K562 (cell line): ENCODE results near the gene TNFAIP3. TPM values are rescaled to one million over a fixed set of nuclear protein-coding genes. Genes with fewer than 3 reads are reported as not detected.

ENCODE experiments used
- ADNP ChIP-seq: fragments of 200-800 bp; sonication (Bioruptor generic); IDR thresholded peaks from 2 replicates; pipeline ENCODE4 v1.6.1; 2016; ENCODE audit warnings: missing genetic modification characterization, missing compliant biosample characterization
- CBX2 ChIP-seq: fragments of 200-600 bp; sonication (generic); IDR thresholded peaks from one replicate; pipeline ENCODE4 v1.6.1; 2012; ENCODE audit warnings: mild to moderate bottlenecking, low read length, inconsistent platforms; ENCODE audit not compliant: insufficient read depth, poor library complexity, severe bottlenecking
- DPF2 ChIP-seq: fragments of 450-650 bp; IDR thresholded peaks from 2 replicates; pipeline ENCODE4 v1.6.1; 2016
- EP300 ChIP-seq: IDR thresholded peaks from 2 replicates; pipeline ENCODE4 v1.6.1; 2012; ENCODE audit warnings: low read length, improper control_type of control experiment
- MEF2D ChIP-seq: conservative IDR thresholded peaks from 2 replicates; pipeline ENCODE4 v1.6.1; 2016; ENCODE audit warnings: low read depth, missing genetic modification characterization, missing compliant biosample characterization
- MITF ChIP-seq: IDR thresholded peaks from 2 replicates; pipeline ENCODE4 v1.6.1; 2014; ENCODE audit warnings: antibody characterized with exemption
- RAD51 ChIP-seq: fragments of 450-650 bp; IDR thresholded peaks from 2 replicates; pipeline ENCODE4 v1.7.1; 2016; ENCODE audit warnings: low read depth, mild to moderate bottlenecking, borderline replicate concordance
- RBM39 ChIP-seq: fragments of 200-400 bp; formaldehyde crosslinking; optimal IDR thresholded peaks from 2 replicates; pipeline ENCODE3; 2018; ENCODE audit warnings: low read depth, low read length
- RCOR1 ChIP-seq, 2 experiments: IDR thresholded peaks; 2 replicates each; pipeline ENCODE4 v1.6.1; 2012; ENCODE audit warnings: low read depth in 2 of 2, low read length in 2 of 2, borderline replicate concordance in 1 of 2, improper control_type of control experiment in 1 of 2
- SIN3B ChIP-seq: fragments of 450-650 bp; IDR thresholded peaks from 2 replicates; pipeline ENCODE4 v1.6.1; 2017; ENCODE audit warnings: low read depth, mild to moderate bottlenecking, moderate library complexity
- ZBTB8A ChIP-seq: fragments of 450-650 bp; IDR thresholded peaks from 2 replicates; pipeline ENCODE4 v1.6.1; 2018; ENCODE audit warnings: mild to moderate bottlenecking, moderate library complexity; ENCODE audit not compliant: partially characterized antibody
- ZNF174 ChIP-seq: fragments of 250-450 bp; sonication (Bioruptor Pico); IDR thresholded peaks from 2 replicates; pipeline ENCODE4 v1.4.0; 2020; ENCODE audit warnings: mild to moderate bottlenecking
- ZNF512 ChIP-seq: IDR thresholded peaks from 2 replicates; pipeline ENCODE4 v1.6.1; 2016; ENCODE audit warnings: missing genetic modification characterization, missing compliant biosample characterization
- ZNF644 ChIP-seq: fragments of 200-800 bp; sonication (Bioruptor generic); IDR thresholded peaks from 2 replicates; pipeline ENCODE4 v1.6.1; 2016; ENCODE audit warnings: low read depth, missing genetic modification characterization, missing compliant biosample characterization
- polyA plus RNA-seq, 8 experiments: library from polyadenylated mRNA; depleted of rRNA in 4 of 8; stranded (reverse) in 5 of 8; unstranded in 3 of 8; fragments of >200 nt; fragmentation: Nextera tagmentation in 2 of 8; fragmentation: Illumina TruSeq in 1 of 8; extraction: Ambion mirVana in 2 of 8; extraction: Trizol in 1 of 8; gene quantifications; 2 replicates each; pipeline versions ENCODE4 v1.2.1 to v1.2.3, GENCODE V29; 2011 to 2014; ENCODE audit warnings: inconsistent platforms in 1 of 8, missing spikeins in 1 of 8
- total RNA-seq, 7 experiments: library from RNA; depleted of rRNA in 6 of 7; stranded (reverse); fragments of >200 nt in 6 of 7; fragmentation: Illumina TruSeq in 2 of 7; extraction: Trizol in 2 of 7; gene quantifications; 2 replicates each; pipeline versions ENCODE4 v1.2.1 to v1.2.3, GENCODE V29; 2011 to 2021; ENCODE audit warnings: low replicate concordance in 1 of 7
- TF ChIP-seq, protein P1 (sequence below): fragments of 450-650 bp; IDR thresholded peaks from 2 replicates; pipeline ENCODE4 v1.6.1; 2016; ENCODE audit warnings: low read depth
- TF ChIP-seq, protein P2 (sequence below): sonication (generic); formaldehyde crosslinking; IDR thresholded peaks from 2 replicates; pipeline ENCODE4 v1.8.0; 2022; ENCODE audit warnings: missing genetic modification reagents, mild to moderate bottlenecking, borderline replicate concordance

TNFAIP3 gene
- total and polyA plus RNA-seq, 9 of the 15 experiments (the other 6 are each of a cell fraction or from before 2014, with no cell fraction given): 0.79 to 17.0 (median 6.4) TPM

- TF ChIP-seq, protein P1, sequence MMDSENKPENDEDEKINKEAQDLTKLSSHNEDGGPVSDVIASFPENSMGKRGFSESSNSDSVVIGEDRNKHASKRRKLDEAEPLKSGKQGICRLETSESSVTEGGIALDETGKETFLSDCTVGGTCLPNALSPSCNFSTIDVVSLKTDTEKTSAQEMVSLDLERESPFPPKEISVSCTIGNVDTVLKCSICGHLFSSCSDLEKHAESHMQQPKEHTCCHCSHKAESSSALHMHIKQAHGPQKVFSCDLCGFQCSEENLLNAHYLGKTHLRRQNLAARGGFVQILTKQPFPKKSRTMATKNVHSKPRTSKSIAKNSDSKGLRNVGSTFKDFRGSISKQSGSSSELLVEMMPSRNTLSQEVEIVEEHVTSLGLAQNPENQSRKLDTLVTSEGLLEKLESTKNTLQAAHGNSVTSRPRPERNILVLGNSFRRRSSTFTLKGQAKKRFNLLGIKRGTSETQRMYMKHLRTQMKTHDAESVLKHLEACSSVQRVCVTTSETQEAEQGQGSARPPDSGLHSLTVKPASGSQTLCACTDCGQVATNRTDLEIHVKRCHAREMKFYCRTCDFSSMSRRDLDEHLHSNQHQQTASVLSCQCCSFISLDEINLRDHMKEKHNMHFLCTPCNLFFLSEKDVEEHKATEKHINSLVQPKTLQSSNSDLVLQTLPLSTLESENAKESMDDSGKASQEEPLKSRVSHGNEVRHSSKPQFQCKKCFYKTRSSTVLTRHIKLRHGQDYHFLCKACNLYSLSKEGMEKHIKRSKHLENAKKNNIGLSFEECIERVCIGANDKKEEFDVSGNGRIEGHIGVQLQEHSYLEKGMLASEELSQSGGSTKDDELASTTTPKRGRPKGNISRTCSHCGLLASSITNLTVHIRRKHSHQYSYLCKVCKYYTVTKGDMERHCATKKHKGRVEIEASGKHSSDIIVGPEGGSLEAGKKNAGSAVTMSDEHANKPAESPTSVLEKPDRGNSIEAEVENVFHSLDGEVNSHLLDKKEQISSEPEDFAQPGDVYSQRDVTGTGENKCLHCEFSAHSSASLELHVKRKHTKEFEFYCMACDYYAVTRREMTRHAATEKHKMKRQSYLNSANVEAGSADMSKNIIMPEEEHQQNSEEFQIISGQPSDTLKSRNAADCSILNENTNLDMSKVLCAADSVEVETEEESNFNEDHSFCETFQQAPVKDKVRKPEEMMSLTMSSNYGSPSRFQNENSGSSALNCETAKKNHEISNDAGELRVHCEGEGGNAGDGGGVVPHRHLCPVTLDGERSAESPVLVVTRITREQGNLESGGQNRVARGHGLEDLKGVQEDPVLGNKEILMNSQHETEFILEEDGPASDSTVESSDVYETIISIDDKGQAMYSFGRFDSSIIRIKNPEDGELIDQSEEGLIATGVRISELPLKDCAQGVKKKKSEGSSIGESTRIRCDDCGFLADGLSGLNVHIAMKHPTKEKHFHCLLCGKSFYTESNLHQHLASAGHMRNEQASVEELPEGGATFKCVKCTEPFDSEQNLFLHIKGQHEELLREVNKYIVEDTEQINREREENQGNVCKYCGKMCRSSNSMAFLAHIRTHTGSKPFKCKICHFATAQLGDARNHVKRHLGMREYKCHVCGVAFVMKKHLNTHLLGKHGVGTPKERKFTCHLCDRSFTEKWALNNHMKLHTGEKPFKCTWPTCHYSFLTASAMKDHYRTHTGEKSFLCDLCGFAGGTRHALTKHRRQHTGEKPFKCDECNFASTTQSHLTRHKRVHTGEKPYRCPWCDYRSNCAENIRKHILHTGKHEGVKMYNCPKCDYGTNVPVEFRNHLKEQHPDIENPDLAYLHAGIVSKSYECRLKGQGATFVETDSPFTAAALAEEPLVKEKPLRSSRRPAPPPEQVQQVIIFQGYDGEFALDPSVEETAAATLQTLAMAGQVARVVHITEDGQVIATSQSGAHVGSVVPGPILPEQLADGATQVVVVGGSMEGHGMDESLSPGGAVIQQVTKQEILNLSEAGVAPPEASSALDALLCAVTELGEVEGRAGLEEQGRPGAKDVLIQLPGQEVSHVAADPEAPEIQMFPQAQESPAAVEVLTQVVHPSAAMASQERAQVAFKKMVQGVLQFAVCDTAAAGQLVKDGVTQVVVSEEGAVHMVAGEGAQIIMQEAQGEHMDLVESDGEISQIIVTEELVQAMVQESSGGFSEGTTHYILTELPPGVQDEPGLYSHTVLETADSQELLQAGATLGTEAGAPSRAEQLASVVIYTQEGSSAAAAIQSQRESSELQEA: no peak
- no peak for TF ChIP-seq DPF2
- TF ChIP-seq ZNF512 (tag): peak; percentile 87; the same call in 1 of the 2 replicates
- TF ChIP-seq EP300: peak; percentile 19; the same call in 1 of the 2 replicates
- no peak for TF ChIP-seq ZNF644
- no peak for TF ChIP-seq ADNP (tag)
- no peak for TF ChIP-seq ZNF174 (CRISPR knock-in tag)
- no peak for TF ChIP-seq RAD51
- no peak for TF ChIP-seq MITF
- no peak for TF ChIP-seq RCOR1 (IDR thresholded peaks at IDR 0.05; ENCODE audit: borderline replicate concordance in 1 of 2, low read depth in 2 of 2, low read length in 2 of 2)
- no peak for TF ChIP-seq SIN3B
- TF ChIP-seq, protein P2, sequence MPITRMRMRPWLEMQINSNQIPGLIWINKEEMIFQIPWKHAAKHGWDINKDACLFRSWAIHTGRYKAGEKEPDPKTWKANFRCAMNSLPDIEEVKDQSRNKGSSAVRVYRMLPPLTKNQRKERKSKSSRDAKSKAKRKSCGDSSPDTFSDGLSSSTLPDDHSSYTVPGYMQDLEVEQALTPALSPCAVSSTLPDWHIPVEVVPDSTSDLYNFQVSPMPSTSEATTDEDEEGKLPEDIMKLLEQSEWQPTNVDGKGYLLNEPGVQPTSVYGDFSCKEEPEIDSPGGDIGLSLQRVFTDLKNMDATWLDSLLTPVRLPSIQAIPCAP (CRISPR knock-in tag): 0 out of 2 replicates have a peak, but pooled peaks have one; percentile 6
- TF ChIP-seq ZBTB8A: no peak
- no peak for TF ChIP-seq RBM39
- no peak for TF ChIP-seq CBX2
- TF ChIP-seq MEF2D (tag): 0 out of 2 replicates have a peak, but pooled peaks have one; percentile 41
Measured at GRCh38 chr6:137913434-137913833, 46.4 kb downstream of the TNFAIP3 start (continued).
